ENCODE data around the gene MTA2. TPM values are rescaled to one million over a fixed set of nuclear protein-coding genes. Genes with fewer than 3 reads are reported as not detected.

The MTA2 gene
- total RNA-seq, 1 experiment from 2014 or later = 193 TPM

GRCh38 chr11:62592146-62592815, 9.4 kb downstream of the MTA2 start:
- Histone ChIP-seq H3F3A (ENCODE audit: low read length, unreplicated experiment) (peaks cover 7% of the 10 kb centered on the region), H2AFZ (ENCODE audit: low read length) (peak overlapping the region; percentile 68), H4K20me1 (ENCODE audit: low read length) (no peaks in the 10 kb centered on the region), H3K9ac (ENCODE audit: low read length) (peak overlapping the region; percentile 75), H3K79me2 (ENCODE audit: low read length) (peaks cover 25% of the 10 kb centered on the region), H3K27me3 (ENCODE audit: low read length) (no peaks in the 10 kb centered on the region), H3K9me3 (ENCODE audit: low read length) (no peaks in the 10 kb centered on the region), H3K27ac (ENCODE audit: low read length) (peak overlapping the region; percentile 69), H3K4me2 (ENCODE audit: low read length) (peak overlapping the region; percentile 93), H3K4me3 (ENCODE audit: low read length) (peak overlapping the region; percentile 76), H3K4me1 (ENCODE audit: insufficient read depth, low read length) (peaks cover 24% of the 10 kb centered on the region), H3K9me2 (replicated peaks; ENCODE audit: low read length) (no peaks in the 10 kb centered on the region), H3K36me3 (ENCODE audit: low read depth, low read length) (peaks cover 40% of the 10 kb centered on the region; the same call in 1 of the 2 replicates)
- BruUV-seq (replicated peaks) = TSS peak; percentile 99
- intact Hi-C loops (cut with micrococcal nuclease) = loop anchor here (5.0 kb wide), 1 partner anchor 60 kb away; the partner anchor contains the start of gene INTS5
- CTCF ChIA-PET = interaction anchor here (0.7 to 1.7 kb wide), 13 partner anchors 9 to 1408 kb away, joined by 3 to 9 read pairs (median 4); partner anchors contain the start of genes EEF1G, MTA2 and SLC3A2
- no peak for ATAC-seq
- no peak for TF ChIP-seq EZH2phosphoT487 (IDR thresholded peaks at IDR 0.05; ENCODE audit: borderline replicate concordance, low read length)
- TF ChIP-seq, protein P1, sequence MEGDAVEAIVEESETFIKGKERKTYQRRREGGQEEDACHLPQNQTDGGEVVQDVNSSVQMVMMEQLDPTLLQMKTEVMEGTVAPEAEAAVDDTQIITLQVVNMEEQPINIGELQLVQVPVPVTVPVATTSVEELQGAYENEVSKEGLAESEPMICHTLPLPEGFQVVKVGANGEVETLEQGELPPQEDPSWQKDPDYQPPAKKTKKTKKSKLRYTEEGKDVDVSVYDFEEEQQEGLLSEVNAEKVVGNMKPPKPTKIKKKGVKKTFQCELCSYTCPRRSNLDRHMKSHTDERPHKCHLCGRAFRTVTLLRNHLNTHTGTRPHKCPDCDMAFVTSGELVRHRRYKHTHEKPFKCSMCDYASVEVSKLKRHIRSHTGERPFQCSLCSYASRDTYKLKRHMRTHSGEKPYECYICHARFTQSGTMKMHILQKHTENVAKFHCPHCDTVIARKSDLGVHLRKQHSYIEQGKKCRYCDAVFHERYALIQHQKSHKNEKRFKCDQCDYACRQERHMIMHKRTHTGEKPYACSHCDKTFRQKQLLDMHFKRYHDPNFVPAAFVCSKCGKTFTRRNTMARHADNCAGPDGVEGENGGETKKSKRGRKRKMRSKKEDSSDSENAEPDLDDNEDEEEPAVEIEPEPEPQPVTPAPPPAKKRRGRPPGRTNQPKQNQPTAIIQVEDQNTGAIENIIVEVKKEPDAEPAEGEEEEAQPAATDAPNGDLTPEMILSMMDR (conservative IDR thresholded peaks at IDR 0.05; ENCODE audit: low read depth, low read length) = no peak
- POLR2A ChIA-PET (ENCODE audit: unreplicated experiment) = interaction anchor here (0.6 to 3.1 kb wide), 17 partner anchors 9 to 249 kb away, joined by 3 to 30 read pairs (median 6); partner anchors contain the start of genes AHNAK, B3GAT3, C11orf98 and CSKMT
- no peak for DNase-seq

- ChIA-PET POLR2A (ENCODE audit: unreplicated experiment) (interaction anchor here (0.5 to 3.1 kb wide), 24 partner anchors 10 to 1030 kb away, joined by 3 to 30 read pairs (median 4); partner anchors contain the start of genes B3GAT3, C11orf98, CSKMT and EEF1G), CTCF (interaction anchor here (0.5 to 1.7 kb wide), 17 partner anchors 10 to 1409 kb away, joined by 3 to 9 read pairs (median 4); partner anchors contain the start of genes ASRGL1, EEF1G, MTA2 and SLC3A2)
- peak; percentile 100 for DNase-seq
- H4K20me1 ChIP-seq (ENCODE audit: low read length) = no peaks in the 10 kb centered on the region
- peaks cover 7% of the 10 kb centered on the region for H3F3A ChIP-seq (ENCODE audit: low read length, unreplicated experiment)
- peak within 1 kb of the TSS; percentile 93 for H3K4me2 ChIP-seq (ENCODE audit: low read length)
- H2AFZ ChIP-seq (ENCODE audit: low read length) = peak within 1 kb of the TSS; percentile 68
- peak within 1 kb of the TSS; percentile 90 for H3K9ac ChIP-seq (ENCODE audit: low read length)
- intact Hi-C loops (cut with micrococcal nuclease) = loop anchor here (1.0 to 5.0 kb wide), 5 partner anchors 8 to 61 kb away; partner anchors contain the start of gene INTS5
- H3K27ac ChIP-seq (ENCODE audit: low read length) = peak within 1 kb of the TSS; percentile 69
- no peaks in the 10 kb centered on the region for H3K9me3 ChIP-seq (ENCODE audit: low read length)
- TF ChIP-seq EZH2 (IDR thresholded peaks at IDR 0.05; ENCODE audit: low read length, unreplicated experiment) = no peak
- TF ChIP-seq EZH2phosphoT487 (IDR thresholded peaks at IDR 0.05; ENCODE audit: borderline replicate concordance, low read length) = no peak
- TF ChIP-seq, protein P1 (conservative IDR thresholded peaks at IDR 0.05; ENCODE audit: low read depth, low read length) = no peak
- no TSS peak for BruUV-seq (replicated peaks)
- H3K27me3 ChIP-seq (ENCODE audit: low read length) = no peaks in the 10 kb centered on the region
- peaks cover 25% of the 10 kb centered on the region for H3K4me1 ChIP-seq (ENCODE audit: insufficient read depth, low read length)
- no peaks in the 10 kb centered on the region for H3K9me2 ChIP-seq (replicated peaks; ENCODE audit: low read length)
- ATAC-seq = peak; percentile 81
- peak within 1 kb of the TSS; percentile 76 for H3K4me3 ChIP-seq (ENCODE audit: low read length)
- peaks cover 26% of the 10 kb centered on the region for H3K79me2 ChIP-seq (ENCODE audit: low read length)
- H3K36me3 ChIP-seq (ENCODE audit: low read depth, low read length) = peaks cover 37% of the 10 kb centered on the region; the same call in 1 of the 2 replicates
Observed at GRCh38 chr11:62591448-62592145, 10.1 kb downstream of the MTA2 start, which contains the start of gene TUT1. TSS of gene TUT1 (minus strand) at chr11:62591523. CDS start at chr11:62591485, 38 bp downstream.

Measured in PC-3 (cell line).